Measurements from ENCODE around the gene HUS1. TPM values are rescaled to one million over a fixed set of nuclear protein-coding genes. Genes with fewer than 3 reads are reported as not detected.

Gene HUS1
- total and polyA plus RNA-seq, 2 of the 4 experiments (the other 2 are of a cell fraction): 16.2 to 18.3 TPM

GRCh38 chr7:47951374-47951773 lies 28.0 kb downstream of the HUS1 start:
- Histone ChIP-seq H4K20me1 (ENCODE audit: insufficient read depth, low read length) (peaks cover 4% of the 10 kb centered on the region; the same call in 1 of the 2 replicates), H3K9ac (ENCODE audit: low read depth, low read length) (no peak overlapping the region), H3K18ac (ENCODE audit: low read depth, low read length) (no peak overlapping the region), H3K4ac (ENCODE audit: low read depth, low read length) (no peak overlapping the region), H3K36me3 (ENCODE audit: control insufficient read depth, insufficient read depth, low read length) (peaks cover 1% of the 10 kb centered on the region; the same call in 1 of the 2 replicates), H2BK15ac (ENCODE audit: low read depth, low read length) (no peak overlapping the region), H3K23ac (ENCODE audit: low read depth, low read length) (no peak overlapping the region), H4K91ac (ENCODE audit: insufficient read depth, low read depth, low read length) (no peak overlapping the region), H3K56ac (ENCODE audit: extremely low read depth, insufficient read depth, low read length) (no peak overlapping the region), H4K8ac (ENCODE audit: low read depth in 2 of 2, low read length in 2 of 2) (no peak overlapping the region), H3K4me3 (ENCODE audit: insufficient read depth, low read depth, low read length) (no peak overlapping the region), H2AK5ac (ENCODE audit: low read depth, low read length) (no peak overlapping the region), H3K14ac (replicated peaks; ENCODE audit: low read depth, low read length) (no peak overlapping the region), H3K4me1 (ENCODE audit: control insufficient read depth, insufficient read depth, low read length) (peaks cover 4% of the 10 kb centered on the region; the same call in 1 of the 2 replicates), H3K9me1 (ENCODE audit: insufficient read depth, low read length) (peaks cover 7% of the 10 kb centered on the region), H3K27ac (ENCODE audit: insufficient read depth, low read length) (no peak overlapping the region), H2AK9ac (replicated peaks; ENCODE audit: low read depth, low read length, poor library complexity) (no peak overlapping the region), H2BK120ac (ENCODE audit: low read depth, low read length) (no peak overlapping the region), H3K9me3 (ENCODE audit: control insufficient read depth, insufficient read depth, low read length) (no peaks in the 10 kb centered on the region), H2AFZ (replicated peaks; ENCODE audit: low read length, poor library complexity) (no peak overlapping the region), H4K5ac (ENCODE audit: low read depth, low read length) (no peak overlapping the region), H2BK5ac (ENCODE audit: low read depth, low read length, poor library complexity, severe bottlenecking) (no peak overlapping the region), H3K4me2 (ENCODE audit: low read depth, low read length) (no peak overlapping the region), H3K79me1 (ENCODE audit: low read depth in 1 of 2, low read length in 2 of 2) (peaks cover 6 to 7% of the 10 kb centered on the region in 2 experiments; a peak in 2 of 4 replicates), H3K27me3 (ENCODE audit: control insufficient read depth, insufficient read depth, low read length) (no peaks in the 10 kb centered on the region), H2BK20ac (ENCODE audit: low read depth, low read length) (no peak overlapping the region)
- ChIA-PET POLR2A (ENCODE audit: unreplicated experiment) (no interaction called here), CTCF (no interaction called here)
- intact Hi-C loops (cut with micrococcal nuclease): no loop called here
- ATAC-seq (ENCODE audit: low read depth) (no peak), DNase-seq (no peak)
- no TSS peak for BruUV-seq (replicated peaks)
- no peak for TF ChIP-seq MAFK (IDR thresholded peaks at IDR 0.05; ENCODE audit: low read depth, low read length)
- TF ChIP-seq MAZ (IDR thresholded peaks at IDR 0.05; ENCODE audit: borderline replicate concordance, low read depth, low read length): no peak
- no peak for TF ChIP-seq ELK1 (IDR thresholded peaks at IDR 0.05; ENCODE audit: borderline replicate concordance, low read depth, low read length)
- no peak for TF ChIP-seq CHD1 (IDR thresholded peaks at IDR 0.05; ENCODE audit: low read depth, low read length)
- TF ChIP-seq NFE2L2 (IDR thresholded peaks at IDR 0.05; ENCODE audit: low read depth, low read length): no peak
- no peak for TF ChIP-seq USF2 (IDR thresholded peaks at IDR 0.05; ENCODE audit: low read depth, low read length)
- TF ChIP-seq BHLHE40 (IDR thresholded peaks at IDR 0.05; ENCODE audit: low read depth, low read length): no peak
- TF ChIP-seq RAD21 (IDR thresholded peaks at IDR 0.05; ENCODE audit: low read length): no peak
- no peak for TF ChIP-seq FOS (IDR thresholded peaks at IDR 0.05; ENCODE audit: low read depth, low read length)
- in situ Hi-C loops (cut with MboI; ENCODE audit: low sequenced_read_pairs): no loop called here
- dilution Hi-C loops (cut with HindIII; ENCODE audit: low sequenced_read_pairs, unreplicated experiment): no loop called here
